GM12801 (cell line): Measurements from ENCODE around the gene VPS29.

Experiments
- CTCF ChIP-seq: IDR thresholded peaks from one replicate; pipeline ENCODE4 v1.5.1; 2011; ENCODE audit warnings: control low read depth; ENCODE audit not compliant: insufficient read length; ENCODE audit errors: extremely low read depth

Gene VPS29

GRCh38 chr12:110475426-110475825 lies 26.5 kb downstream of the VPS29 start:
- TF ChIP-seq CTCF: no peak

GRCh38 chr12:110468214-110469048 lies 33.5 kb downstream of the VPS29 start, which contains the start of the genes FAM216A and GPN3:
TSS of gene FAM216A (plus strand) at chr12:110468845. CDS start at chr12:110468876, 31 bp downstream.
TSS of gene GPN3 (minus strand) at chr12:110468257. CDS start at chr12:110468203, 54 bp downstream.
- TF ChIP-seq CTCF: no peak

- no peak for TF ChIP-seq CTCF
Measured at GRCh38 chr12:110467847-110468213, 34.1 kb downstream of the VPS29 start.

DNA sequence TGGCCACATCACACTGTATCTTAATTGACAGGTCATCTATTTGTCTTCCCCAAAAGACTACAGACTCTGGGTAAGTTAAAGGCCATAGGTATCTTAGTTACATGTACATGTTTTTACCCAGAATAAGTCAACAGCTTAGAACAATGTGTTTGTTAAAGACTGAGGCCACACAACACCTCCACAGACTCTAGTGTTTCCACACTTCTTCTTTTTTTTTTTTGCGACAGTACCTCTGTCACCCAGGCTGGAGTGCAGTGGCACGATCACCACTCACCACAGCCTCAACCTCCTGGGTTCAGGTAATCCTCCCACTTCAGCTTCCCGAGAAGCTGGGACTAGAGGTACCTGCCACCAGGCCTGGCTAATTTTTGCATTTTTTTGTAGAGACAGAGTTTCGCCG lies 35.1 kb downstream of the VPS29 start:
- no peak for TF ChIP-seq CTCF

GRCh38 chr12:110465024-110465423 lies 36.9 kb downstream of the VPS29 start:
- no peak for TF ChIP-seq CTCF

GRCh38 chr12:110458756-110459155 lies 43.2 kb downstream of the VPS29 start:
- no peak for TF ChIP-seq CTCF

DNA sequence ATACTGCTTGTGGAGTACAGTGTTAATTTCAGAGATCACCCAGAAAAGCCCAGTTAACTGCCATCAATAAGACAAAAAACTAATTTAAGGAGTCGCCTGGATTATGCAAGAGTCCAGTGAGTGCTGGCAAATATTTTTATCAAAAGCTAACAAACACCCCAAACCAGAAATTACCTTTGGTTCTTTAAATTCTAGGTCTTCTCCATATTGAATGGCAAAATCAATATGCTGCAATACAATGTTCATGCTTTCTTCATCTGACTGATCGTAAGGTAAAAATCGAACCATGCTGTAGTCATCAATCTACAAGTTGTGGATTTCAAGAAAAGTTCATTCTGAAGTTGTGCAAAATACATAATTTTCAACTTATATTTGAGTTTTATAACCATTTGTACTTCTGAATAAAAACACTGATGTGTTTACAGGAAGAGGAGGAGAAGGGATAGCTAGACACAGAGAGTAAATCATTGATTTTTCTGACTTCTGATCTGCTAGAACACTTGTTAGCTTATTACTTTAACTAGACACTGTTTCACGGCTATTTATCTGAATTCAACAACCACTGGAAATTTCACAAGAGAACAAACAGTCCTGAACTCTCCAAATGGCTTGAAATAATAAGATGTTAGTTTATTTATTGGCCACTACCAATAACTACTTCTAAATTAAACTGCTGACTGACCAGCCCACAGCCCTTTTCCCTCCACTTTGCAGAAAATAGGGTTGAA lies 48.2 kb downstream of the VPS29 start:
- no peak for TF ChIP-seq CTCF
